OCI-LY1 (cell line): Measurements from ENCODE around the gene TNFSF9.

Experiments used
- H2AFZ ChIP-seq: fragments of 200-600 bp; sonication (generic), shearing (Covaris generic); 2 replicates; pipeline ENCODE4 v1.6.0; 2014; ENCODE audit warnings: antibody characterized with exemption, mild to moderate bottlenecking, low read length
- H3F3A ChIP-seq: fragments of 200-600 bp; sonication (generic), shearing (Covaris generic); 2 replicates; pipeline ENCODE4 v1.6.0; 2014; ENCODE audit warnings: mild to moderate bottlenecking, antibody characterized with exemption, low read length, moderate library complexity; ENCODE audit not compliant: insufficient read depth
- H3K27ac ChIP-seq: fragments of 200-600 bp; sonication (generic); 2 replicates; pipeline ENCODE4 v1.5.1; 2014; ENCODE audit warnings: low read length, mixed run types, mild to moderate bottlenecking, low read depth; ENCODE audit not compliant: poor library complexity, severe bottlenecking
- H3K27me3 ChIP-seq: fragments of 200-600 bp; sonication (generic); 2 replicates; pipeline ENCODE4 v1.6.0; 2014; ENCODE audit warnings: antibody characterized with exemption, mild to moderate bottlenecking, low read length, moderate library complexity; ENCODE audit not compliant: insufficient read depth
- H3K36me3 ChIP-seq: fragments of 200-600 bp; sonication (generic); 2 replicates; pipeline ENCODE4 v1.6.1; 2014; ENCODE audit warnings: mild to moderate bottlenecking, antibody characterized with exemption, low read length, moderate library complexity, mixed read lengths; ENCODE audit not compliant: insufficient read depth
- H3K4me1 ChIP-seq: fragments of 200-600 bp; sonication (generic); 2 replicates; pipeline ENCODE4 v1.5.1; 2014; ENCODE audit warnings: mild to moderate bottlenecking, low read length, moderate library complexity; ENCODE audit not compliant: insufficient read depth, severe bottlenecking
- H3K4me2 ChIP-seq: fragments of 200-600 bp; sonication (generic), shearing (Covaris generic); 2 replicates; pipeline ENCODE4 v1.6.1; 2014; ENCODE audit warnings: low read length
- H3K4me3 ChIP-seq: fragments of 200-600 bp; sonication (generic); 2 replicates; pipeline ENCODE4 v1.5.1; 2014; ENCODE audit warnings: low read length, low read depth, mild to moderate bottlenecking, mixed read lengths; ENCODE audit not compliant: poor library complexity, severe bottlenecking
- H3K79me2 ChIP-seq: fragments of 200-600 bp; shearing (Covaris generic); 2 replicates; pipeline ENCODE4 v1.6.1; 2016; ENCODE audit warnings: mixed run types, low read length, mixed read lengths; ENCODE audit not compliant: insufficient read depth
- H3K9ac ChIP-seq: fragments of 200-600 bp; sonication (generic), shearing (Covaris generic); 2 replicates; pipeline ENCODE4 v1.6.1; 2014; ENCODE audit warnings: mild to moderate bottlenecking, low read length, mixed read lengths
- H3K9me2 ChIP-seq: fragments of 200-600 bp; sonication (generic), shearing (Covaris generic); 2 replicates; pipeline ENCODE4 v1.6.1; 2014; ENCODE audit warnings: low read depth, mild to moderate bottlenecking, low read length, mixed read lengths
- H3K9me3 ChIP-seq: fragments of 200-600 bp; shearing (Covaris generic); 2 replicates; pipeline ENCODE4 v1.6.1; 2014; ENCODE audit warnings: low read length, mixed read lengths
- H4K20me1 ChIP-seq: fragments of 200-600 bp; sonication (generic), shearing (Covaris generic); 2 replicates; pipeline ENCODE4 v1.6.0; 2016; ENCODE audit warnings: mild to moderate bottlenecking, low read length; ENCODE audit not compliant: insufficient read depth
- EZH2 ChIP-seq: fragments of 200-600 bp; sonication (generic), shearing (Covaris generic); IDR thresholded peaks from 2 replicates; pipeline ENCODE4 v1.8.0; 2017; ENCODE audit warnings: borderline replicate concordance, mixed run types, mild to moderate bottlenecking, antibody characterized with exemption, low read length, moderate library complexity, mixed read lengths
- TF ChIP-seq, protein P1 (sequence below): fragments of 200-600 bp; sonication (generic), shearing (Covaris generic); IDR thresholded peaks from 2 replicates; pipeline ENCODE4 v1.5.1; 2017; ENCODE audit warnings: mild to moderate bottlenecking, antibody characterized with exemption, low read length, moderate library complexity, mixed read lengths

TNFSF9 gene

DNA sequence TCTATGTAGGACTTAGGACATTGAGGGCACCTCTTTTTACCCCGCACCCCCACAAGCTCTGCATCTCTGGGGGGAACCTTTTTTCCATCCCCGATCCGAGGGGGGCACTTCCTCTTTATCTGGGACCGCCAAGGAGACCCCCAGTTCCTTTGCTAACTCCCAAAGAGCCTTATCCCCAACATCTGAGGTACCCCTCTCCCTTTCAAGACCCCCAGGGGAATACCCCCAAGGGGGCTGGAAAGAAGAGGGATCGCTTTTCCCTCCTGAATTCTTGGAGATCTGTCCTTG lies 1.1 kb downstream of the TNFSF9 start:
- Histone ChIP-seq H3K9me2 (no peaks in the 10 kb centered on the region), H3K9ac (peak overlapping the region; percentile 99), H2AFZ (no peak overlapping the region), H3K4me1 (peaks cover 63% of the 10 kb centered on the region), H3K9me3 (no peaks in the 10 kb centered on the region), H3F3A (peaks cover 14% of the 10 kb centered on the region), H3K27ac (peak overlapping the region; percentile 98), H3K27me3 (no peaks in the 10 kb centered on the region), H3K4me2 (peak overlapping the region; percentile 95), H3K4me3 (peak overlapping the region; percentile 100), H3K79me2 (peaks cover 20% of the 10 kb centered on the region), H4K20me1 (no peaks in the 10 kb centered on the region), H3K36me3 (peaks cover 48% of the 10 kb centered on the region)
- TF ChIP-seq, protein P1, sequence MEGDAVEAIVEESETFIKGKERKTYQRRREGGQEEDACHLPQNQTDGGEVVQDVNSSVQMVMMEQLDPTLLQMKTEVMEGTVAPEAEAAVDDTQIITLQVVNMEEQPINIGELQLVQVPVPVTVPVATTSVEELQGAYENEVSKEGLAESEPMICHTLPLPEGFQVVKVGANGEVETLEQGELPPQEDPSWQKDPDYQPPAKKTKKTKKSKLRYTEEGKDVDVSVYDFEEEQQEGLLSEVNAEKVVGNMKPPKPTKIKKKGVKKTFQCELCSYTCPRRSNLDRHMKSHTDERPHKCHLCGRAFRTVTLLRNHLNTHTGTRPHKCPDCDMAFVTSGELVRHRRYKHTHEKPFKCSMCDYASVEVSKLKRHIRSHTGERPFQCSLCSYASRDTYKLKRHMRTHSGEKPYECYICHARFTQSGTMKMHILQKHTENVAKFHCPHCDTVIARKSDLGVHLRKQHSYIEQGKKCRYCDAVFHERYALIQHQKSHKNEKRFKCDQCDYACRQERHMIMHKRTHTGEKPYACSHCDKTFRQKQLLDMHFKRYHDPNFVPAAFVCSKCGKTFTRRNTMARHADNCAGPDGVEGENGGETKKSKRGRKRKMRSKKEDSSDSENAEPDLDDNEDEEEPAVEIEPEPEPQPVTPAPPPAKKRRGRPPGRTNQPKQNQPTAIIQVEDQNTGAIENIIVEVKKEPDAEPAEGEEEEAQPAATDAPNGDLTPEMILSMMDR, result no peak
- no peak for TF ChIP-seq EZH2

DNA sequence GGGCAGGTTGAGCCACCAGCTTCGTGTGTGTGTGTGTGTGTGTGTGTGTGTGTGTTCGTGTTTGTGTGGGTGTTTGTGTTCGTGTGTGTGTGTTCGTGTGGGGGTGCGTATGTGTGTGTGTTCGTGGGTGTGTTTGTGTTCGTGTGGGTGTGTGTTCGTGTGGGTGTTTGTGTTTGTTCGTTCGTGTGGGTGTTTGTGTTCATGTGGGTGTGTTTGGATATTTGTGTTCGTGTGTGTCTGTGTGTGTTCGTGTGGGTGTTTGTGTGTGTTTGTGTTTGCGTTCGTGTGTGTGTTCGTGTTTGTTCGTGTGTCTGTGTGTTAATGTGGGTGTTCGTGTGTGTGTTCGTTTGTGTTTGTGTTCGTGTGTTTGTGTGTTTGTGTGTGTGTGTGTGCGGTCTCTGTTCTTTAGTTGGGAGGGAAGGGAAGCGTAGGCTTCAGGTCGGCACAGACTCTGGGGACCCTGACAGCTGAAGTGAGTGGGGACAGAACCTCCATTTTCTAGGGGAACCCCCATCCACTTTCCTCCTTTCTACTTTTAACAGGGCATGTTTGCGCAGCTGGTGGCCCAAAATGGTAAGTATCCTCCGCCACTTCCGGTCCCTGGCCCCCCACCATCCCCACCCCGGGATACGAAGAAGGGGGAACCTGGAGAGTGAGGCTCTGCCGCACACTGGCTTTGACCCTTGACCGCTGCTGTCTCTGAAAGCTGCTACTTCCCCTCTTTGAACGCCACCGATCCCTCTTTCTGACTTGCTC lies 1.6 kb downstream of the TNFSF9 start:
- H2AFZ ChIP-seq, result no peak overlapping the region
- H3K27ac ChIP-seq, result peak overlapping the region; percentile 98
- peak overlapping the region; percentile 95 for H3K4me2 ChIP-seq
- no peaks in the 10 kb centered on the region for H4K20me1 ChIP-seq
- no peaks in the 10 kb centered on the region for H3K27me3 ChIP-seq
- H3K9me2 ChIP-seq, result no peaks in the 10 kb centered on the region
- peaks cover 14% of the 10 kb centered on the region for H3F3A ChIP-seq
- TF ChIP-seq, protein P1, result no peak
- no peak for TF ChIP-seq EZH2
- H3K79me2 ChIP-seq, result peaks cover 20% of the 10 kb centered on the region
- no peaks in the 10 kb centered on the region for H3K9me3 ChIP-seq
- peak overlapping the region; percentile 100 for H3K4me3 ChIP-seq
- peak overlapping the region; percentile 99 for H3K9ac ChIP-seq
- H3K36me3 ChIP-seq, result peaks cover 53% of the 10 kb centered on the region
- H3K4me1 ChIP-seq, result peaks cover 63% of the 10 kb centered on the region

DNA sequence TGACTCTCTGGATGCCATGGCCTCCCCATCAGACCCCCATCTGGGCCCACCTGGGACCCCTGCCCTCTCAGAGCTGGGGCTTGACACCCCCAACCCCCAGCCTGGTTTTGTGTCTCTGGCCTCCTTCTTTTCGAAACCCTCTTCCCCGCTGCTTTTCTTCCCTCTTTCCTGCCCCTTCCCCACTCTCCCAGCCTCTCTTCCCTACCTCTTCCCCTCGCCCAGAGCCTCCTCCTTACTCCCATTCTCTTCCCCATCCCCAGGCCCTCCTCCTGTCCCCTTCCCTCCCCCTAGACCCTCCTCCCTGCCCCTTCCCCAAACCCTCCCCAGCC lies 2.1 kb downstream of the TNFSF9 start:
- Histone ChIP-seq H3K36me3 (peaks cover 58% of the 10 kb centered on the region), H3F3A (peaks cover 14% of the 10 kb centered on the region), H3K27me3 (no peaks in the 10 kb centered on the region), H2AFZ (no peak overlapping the region), H3K9me2 (no peaks in the 10 kb centered on the region), H3K4me2 (peak overlapping the region; percentile 95), H4K20me1 (no peaks in the 10 kb centered on the region), H3K27ac (peak overlapping the region; percentile 98), H3K4me1 (peaks cover 63% of the 10 kb centered on the region), H3K9ac (peak overlapping the region; percentile 99), H3K79me2 (peaks cover 20% of the 10 kb centered on the region), H3K9me3 (no peaks in the 10 kb centered on the region), H3K4me3 (peak overlapping the region; percentile 100)
- no peak for TF ChIP-seq EZH2

DNA sequence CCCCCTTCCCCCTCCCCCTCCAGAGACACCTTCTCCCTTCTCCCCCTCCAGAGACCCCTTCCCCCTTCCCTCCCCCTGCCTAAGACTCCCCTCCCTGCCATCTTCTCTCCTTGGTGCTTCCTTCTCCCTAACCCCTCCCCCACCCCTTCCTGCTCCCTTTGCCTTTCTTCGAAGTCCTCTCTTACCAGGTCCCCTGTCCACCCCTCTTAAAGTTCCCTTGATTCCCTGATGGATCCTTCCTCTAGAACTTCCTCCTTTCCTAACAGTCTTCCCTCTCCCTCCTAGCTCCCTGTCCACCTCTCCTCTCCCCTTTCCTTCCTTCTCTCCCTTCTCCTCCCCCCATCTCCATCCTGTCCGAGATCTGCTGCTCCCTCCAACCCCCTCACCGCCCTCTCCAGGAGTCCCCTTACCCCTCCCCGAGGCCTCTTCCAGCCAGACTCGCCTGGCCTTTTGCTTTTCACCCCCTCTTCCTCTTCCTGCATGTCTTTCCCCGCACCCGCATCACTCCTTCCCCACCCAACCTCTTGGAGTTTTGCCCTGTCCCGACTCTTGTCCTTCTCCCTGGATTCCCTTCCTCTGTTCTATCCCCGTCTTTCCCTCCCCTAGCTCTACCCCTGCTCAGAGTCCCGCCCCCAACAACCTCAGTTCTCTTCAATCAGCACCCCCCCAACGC lies 3.1 kb downstream of the TNFSF9 start:
- H3F3A ChIP-seq, result peaks cover 8% of the 10 kb centered on the region
- no peaks in the 10 kb centered on the region for H3K9me3 ChIP-seq
- no peaks in the 10 kb centered on the region for H3K27me3 ChIP-seq
- TF ChIP-seq, protein P1, result no peak
- no peak for TF ChIP-seq EZH2
- H3K27ac ChIP-seq, result peak overlapping the region; percentile 48
- no peaks in the 10 kb centered on the region for H4K20me1 ChIP-seq
- no peak overlapping the region for H3K4me3 ChIP-seq
- peaks cover 58% of the 10 kb centered on the region for H3K36me3 ChIP-seq
- peaks cover 20% of the 10 kb centered on the region for H3K79me2 ChIP-seq
- no peaks in the 10 kb centered on the region for H3K9me2 ChIP-seq
- H3K9ac ChIP-seq, result no peak overlapping the region
- no peak overlapping the region; the same call in 1 of the 2 replicates for H3K4me2 ChIP-seq
- no peak overlapping the region for H2AFZ ChIP-seq
- H3K4me1 ChIP-seq, result peaks cover 62% of the 10 kb centered on the region
